Lung (tissue), 12 donors: ENCODE data around the gene NTRK3. TPM values are rescaled to one million over a fixed set of nuclear protein-coding genes. Genes with fewer than 3 reads are reported as not detected.

ENCODE experiments used
- ATAC-seq: fragments of 200-7000 bp; cut with Tn5 transposase; one replicate; pipeline ENCODE4 v1.9.1; 2020; ENCODE audit warnings: moderate number of reproducible peaks; ENCODE audit not compliant: insufficient read depth, low FRiP score
- DNase-seq, 3 donors: peaks; one replicate each; pipeline ENCODE4 v3.0.0-alpha.2; 2013 to 2017
- H3K27ac ChIP-seq, 2 donors: one replicate each; pipeline ENCODE4 v1.5.1; 2013; ENCODE audit warnings: mild to moderate bottlenecking in 2 of 2, moderate library complexity in 2 of 2, control low read depth in 1 of 2, inconsistent platforms in 1 of 2, low read depth in 1 of 2, low read length in 1 of 2
- H3K27me3 ChIP-seq, 3 donors: one replicate each; pipeline ENCODE4 v1.5.1; 2013; ENCODE audit warnings: low read length in 2 of 3; ENCODE audit not compliant: control insufficient read depth in 3 of 3, insufficient read depth in 3 of 3
- H3K36me3 ChIP-seq, 4 donors: one replicate each; pipeline ENCODE4 v1.5.1; 2013; ENCODE audit warnings: low read length in 4 of 4, mild to moderate bottlenecking in 1 of 4, moderate library complexity in 1 of 4; ENCODE audit not compliant: control insufficient read depth in 4 of 4, insufficient read depth in 4 of 4
- H3K4me1 ChIP-seq, 5 donors: one replicate each; pipeline ENCODE4 v1.5.1; 2013; ENCODE audit warnings: low read length in 5 of 5, mild to moderate bottlenecking in 2 of 5, moderate library complexity in 1 of 5; ENCODE audit not compliant: control insufficient read depth in 5 of 5, insufficient read depth in 5 of 5
- H3K4me3 ChIP-seq: one replicate; pipeline ENCODE4 v1.5.1; 2013; ENCODE audit warnings: mild to moderate bottlenecking, control low read depth, moderate library complexity
- H3K9ac ChIP-seq, 2 donors: one replicate each; pipeline ENCODE4 v1.5.1; 2013; ENCODE audit warnings: low read length in 2 of 2, control low read depth in 1 of 2; ENCODE audit not compliant: insufficient read depth in 1 of 2
- H3K9me3 ChIP-seq, 4 donors: one replicate each; pipeline ENCODE4 v1.5.1; 2013; ENCODE audit warnings: low read length in 3 of 4, mild to moderate bottlenecking in 1 of 4, moderate library complexity in 1 of 4; ENCODE audit not compliant: control insufficient read depth in 4 of 4, insufficient read depth in 3 of 4
- CTCF ChIP-seq: IDR thresholded peaks from 2 replicates; pipeline ENCODE4 v1.5.1; 2012; ENCODE audit warnings: mild to moderate bottlenecking; ENCODE audit errors: control extremely low read depth, extremely low read depth
- WGBS, 2 donors: extraction: QIAGEN DNeasy Blood & Tissue Kit; methylation state at CpG; one replicate each; pipeline ENCODE4 v1.1.7; 2013; 5-methylcytosine and 5-hydroxymethylcytosine counted together
- polyA plus RNA-seq, 2 donors: library from polyadenylated mRNA; stranded (reverse); fragments of 200-250 nt; gene quantifications; one replicate each; pipeline ENCODE4 v1.2.1, GENCODE V29; 2013
- total RNA-seq, 2 donors: library from RNA; depleted of rRNA in 1 of 2; stranded (reverse); fragments of >200 nt in 1 of 2; gene quantifications; one replicate each; pipeline ENCODE4 v1.2.1, GENCODE V29; 2014 to 2021
- donor health status: control.
- donor health status: control.
- donor health status: Bipolar disorder and iron deficiency.
- donor health status: healthy.
- donor health status: DM: yes; HTN: yes; CAD: no.

Gene NTRK3
- total and polyA plus RNA-seq, 4 donors: 0.44 to 11.0 (median 4.2) TPM

GRCh38 chr15:88257311-88258092 is 963 bp upstream of the NTRK3 start:
- Histone ChIP-seq H3K9ac (no peak overlapping the region), H3K27me3 (peaks cover 10 to 66% (median 38%) of the 10 kb centered on the region in 3 donors), H3K36me3 (no peaks in the 10 kb centered on the region), H3K27ac (no peak overlapping the region), H3K9me3 (no peaks in the 10 kb centered on the region), H3K4me1 (peaks cover 0 to 24% (median 0%) of the 10 kb centered on the region in 5 donors), H3K4me3 (no peak overlapping the region)
- no peak for TF ChIP-seq CTCF
- no peak for ATAC-seq
- peak in 1 of 3 donors; percentile 35 for DNase-seq
- WGBS, 2 donors: 2% methylated on average over 45 to 49 of the region's 49 CpGs

- H3K9me3 ChIP-seq: no peaks in the 10 kb centered on the region
- H3K9ac ChIP-seq: no peak overlapping the region
- no peak for TF ChIP-seq CTCF
- H3K27me3 ChIP-seq: peaks cover 10 to 54% (median 38%) of the 10 kb centered on the region in 3 donors
- H3K27ac ChIP-seq: no peak overlapping the region
- no peaks in the 10 kb centered on the region for H3K36me3 ChIP-seq
- H3K4me1 ChIP-seq: peaks cover 0 to 24% (median 0%) of the 10 kb centered on the region in 5 donors
- WGBS, 2 donors: 2 to 3% methylated on average over 51 to 58 of the region's 58 CpGs
- ATAC-seq: no peak
- peak; percentile 68 to 76 (median 69) for DNase-seq
- no peak overlapping the region for H3K4me3 ChIP-seq
Measured at GRCh38 chr15:88255484-88256278, 858 bp downstream of the NTRK3 start.

- Histone ChIP-seq H3K9me3 (no peaks in the 10 kb centered on the region), H3K4me1 (peaks cover 0 to 24% (median 0%) of the 10 kb centered on the region in 5 donors), H3K9ac (no peak overlapping the region), H3K36me3 (no peaks in the 10 kb centered on the region), H3K4me3 (no peak overlapping the region), H3K27me3 (peaks cover 10 to 57% (median 36%) of the 10 kb centered on the region in 3 donors), H3K27ac (no peak overlapping the region)
- 3 to 7% methylated on average over 23 of the region's 23 CpGs for WGBS, 2 donors
- DNase-seq (no peak), ATAC-seq (no peak)
- TF ChIP-seq CTCF: no peak
Measured at GRCh38 chr15:88255087-88255483, 1.5 kb downstream of the NTRK3 start.
